HEK293T (cell line): Measurements from ENCODE around the gene ZNF444.

Experiments
- ARNT ChIP-seq: fragments of 450-650 bp; IDR thresholded peaks from 2 replicates; pipeline ENCODE4 v1.6.1; 2017; ENCODE audit warnings: mild to moderate bottlenecking
- BHLHE40 ChIP-seq: fragments of 450-650 bp; IDR thresholded peaks from 2 replicates; pipeline ENCODE4 v1.6.1; 2016; ENCODE audit warnings: mild to moderate bottlenecking, moderate library complexity, borderline replicate concordance
- CTBP1 ChIP-seq: fragments of 450-650 bp; IDR thresholded peaks from 2 replicates; pipeline ENCODE4 v1.6.1; 2016; ENCODE audit warnings: borderline replicate concordance
- ELF4 ChIP-seq: fragments of 450-650 bp; IDR thresholded peaks from 2 replicates; pipeline ENCODE4 v1.6.1; 2017; ENCODE audit warnings: antibody characterized with exemption
- FOXK2 ChIP-seq: fragments of 450-650 bp; IDR thresholded peaks from 2 replicates; pipeline ENCODE4 v1.6.1; 2016; ENCODE audit warnings: mild to moderate bottlenecking
- FOXM1 ChIP-seq: fragments of 450-650 bp; IDR thresholded peaks from 2 replicates; pipeline ENCODE4 v1.6.1; 2017; ENCODE audit warnings: mild to moderate bottlenecking, borderline replicate concordance
- HDGF ChIP-seq: fragments of 450-650 bp; IDR thresholded peaks from 2 replicates; pipeline ENCODE4 v1.6.1; 2017; ENCODE audit warnings: antibody characterized with exemption, borderline replicate concordance
- L3MBTL2 ChIP-seq: fragments of 450-650 bp; conservative IDR thresholded peaks from 2 replicates; pipeline ENCODE4 v1.6.1; 2016; ENCODE audit warnings: mild to moderate bottlenecking
- SUZ12 ChIP-seq: fragments of 450-650 bp; IDR thresholded peaks from 2 replicates; pipeline ENCODE4 v1.6.1; 2016; ENCODE audit warnings: mild to moderate bottlenecking
- TARDBP ChIP-seq: fragments of 450-650 bp; IDR thresholded peaks from 2 replicates; pipeline ENCODE4 v1.6.1; 2016

DNA sequence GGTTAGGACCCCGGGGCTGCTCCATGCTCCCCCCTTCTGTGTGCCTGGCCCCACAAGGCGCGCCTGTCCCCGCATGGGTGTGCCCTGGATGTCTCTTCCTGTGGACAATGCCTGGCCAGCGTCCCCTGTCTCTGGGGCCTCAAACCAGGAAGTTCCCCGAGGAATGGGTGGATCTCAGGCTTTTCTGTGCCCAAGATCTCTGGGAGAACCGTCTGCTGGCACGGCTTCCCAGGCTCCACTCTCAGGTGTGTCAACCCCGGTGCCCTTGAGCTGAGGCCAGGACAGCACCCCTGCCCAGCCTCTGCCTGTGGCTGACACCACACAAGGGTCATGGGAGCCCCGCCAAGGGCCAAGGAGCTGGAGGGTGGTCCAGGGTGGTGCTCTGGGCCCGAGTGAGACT is 15.7 kb downstream of the ZNF444 start:
- no peak for TF ChIP-seq ARNT
- TF ChIP-seq FOXK2 = no peak
- TF ChIP-seq FOXM1 = no peak
- TF ChIP-seq L3MBTL2 = no peak
- no peak for TF ChIP-seq TARDBP
- TF ChIP-seq SUZ12 = no peak
- no peak for TF ChIP-seq BHLHE40
- TF ChIP-seq HDGF = no peak
- TF ChIP-seq ELF4 = no peak
- TF ChIP-seq CTBP1 = no peak
